GM19025 (cell line): ENCODE measurements around the gene SSX2B.
"Not testable (repeated sequence)": the region's sequence is repeated elsewhere in the genome, so short reads cannot be mapped to it uniquely, and the experiment has no call there.

Experiments used
- ATAC-seq: cut with Tn5 transposase; IDR thresholded peaks from one replicate; pipeline ENCODE4 v1.9.1; 2021; ENCODE audit warnings: mild to moderate bottlenecking, low read depth, moderate library complexity; ENCODE audit not compliant: unreplicated experiment

Gene SSX2B

DNA sequence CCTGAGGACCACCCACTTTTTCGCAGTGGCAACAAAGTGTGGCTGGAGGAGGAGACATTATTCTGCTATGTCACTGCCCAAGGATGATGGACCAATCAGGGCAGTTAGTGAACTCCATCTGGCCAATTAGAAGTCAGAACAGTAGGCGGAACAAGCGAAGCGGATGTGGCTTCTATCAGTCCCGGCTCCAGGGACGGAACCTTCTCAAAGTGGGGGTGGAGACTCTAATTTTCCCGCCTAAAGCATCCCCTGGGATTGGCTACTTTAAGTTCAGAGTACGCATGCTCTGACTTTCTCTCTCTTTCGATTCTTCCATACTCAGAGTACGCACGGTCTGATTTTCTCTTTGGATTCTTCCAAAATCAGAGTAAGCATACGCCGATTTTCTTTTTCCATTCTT is at the start of gene SSX2B:
Gene SSX2B (plus strand): TSS at position 301 of the 400 bp plus-strand sequence. CDS start 1,429 bp downstream, outside the sequence.
- not testable (repeated sequence) for ATAC-seq

DNA sequence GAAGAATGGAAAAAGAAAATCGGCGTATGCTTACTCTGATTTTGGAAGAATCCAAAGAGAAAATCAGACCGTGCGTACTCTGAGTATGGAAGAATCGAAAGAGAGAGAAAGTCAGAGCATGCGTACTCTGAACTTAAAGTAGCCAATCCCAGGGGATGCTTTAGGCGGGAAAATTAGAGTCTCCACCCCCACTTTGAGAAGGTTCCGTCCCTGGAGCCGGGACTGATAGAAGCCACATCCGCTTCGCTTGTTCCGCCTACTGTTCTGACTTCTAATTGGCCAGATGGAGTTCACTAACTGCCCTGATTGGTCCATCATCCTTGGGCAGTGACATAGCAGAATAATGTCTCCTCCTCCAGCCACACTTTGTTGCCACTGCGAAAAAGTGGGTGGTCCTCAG is 44.0 kb upstream of the SSX2B start, which contains the start of gene SSX2:
Gene SSX2 (minus strand): TSS at position 101 of the 400 bp plus-strand sequence. CDS start 1,429 bp downstream, outside the sequence.
- ATAC-seq = not testable (repeated sequence)

DNA sequence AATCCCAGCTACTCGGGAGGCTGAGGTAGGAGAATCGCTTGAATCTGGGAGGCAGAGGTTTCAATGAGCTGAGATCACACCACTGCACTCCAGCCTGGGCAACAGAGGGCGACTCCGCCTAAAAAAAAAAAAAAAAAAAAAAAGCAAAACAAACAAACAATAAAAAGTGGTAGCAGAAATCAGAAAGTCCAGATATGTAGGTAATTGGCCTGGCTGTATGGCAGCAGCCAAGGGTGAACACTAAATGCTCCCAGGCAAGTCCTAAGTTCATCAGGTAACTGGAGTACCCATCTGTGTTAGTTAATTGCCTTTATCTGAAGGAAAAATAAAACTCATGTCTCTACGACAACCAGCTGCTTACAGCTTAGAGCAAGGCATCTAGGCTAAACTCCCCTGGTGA is 14.9 kb downstream of the SSX2B start:
- not testable (repeated sequence) for ATAC-seq

- ATAC-seq = not testable (repeated sequence)
These were observed 22.5 kb downstream of the SSX2B start for GRCh38 chrX:52773504-52773903.

DNA sequence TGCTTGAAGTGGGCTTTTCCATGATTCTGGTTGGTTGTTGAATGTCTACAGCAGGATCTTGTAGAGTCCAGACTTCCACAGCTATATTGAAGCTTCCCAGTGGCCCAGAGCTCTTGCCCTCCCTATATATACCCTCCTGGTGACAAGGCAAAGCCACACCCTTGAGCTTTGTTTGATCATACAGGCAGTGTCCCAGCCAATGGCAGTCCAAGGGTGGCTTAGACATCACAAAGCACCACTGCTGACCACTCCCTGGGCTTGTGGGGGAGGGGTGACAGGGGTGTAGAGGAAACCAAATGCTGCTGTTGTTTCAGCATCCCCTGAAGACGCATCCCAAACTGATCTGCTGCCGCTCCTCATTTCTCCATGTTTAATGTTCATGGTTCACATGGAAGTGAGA is 46.3 kb downstream of the SSX2B start, which contains the start of gene SPANXN5:
Gene SPANXN5 (minus strand): TSS at position 101 of the 400 bp plus-strand sequence. CDS start 79 bp downstream, at position 22.
- not testable (repeated sequence) for ATAC-seq

- not testable (repeated sequence) for ATAC-seq
These were observed 53.8 kb downstream of the SSX2B start for GRCh38 chrX:52804876-52805275.
